GM23338 (cell line): Measurements from ENCODE around the gene PMPCB.
"Not testable (repeated sequence)": the region's sequence is repeated elsewhere in the genome, so short reads cannot be mapped to it uniquely, and the experiment has no call there.

Experiments
- CTCF ChIP-seq, 2 experiments: fragments of 200-600 bp in 1 of 2; sonication (generic) in 1 of 2; conservative IDR thresholded peaks; 2 replicates each; pipeline versions ENCODE4 v1.5.1 to v1.6.1; 2016 to 2017; ENCODE audit warnings: antibody characterized with exemption in 2 of 2, low read depth in 2 of 2, mild to moderate bottlenecking in 2 of 2, moderate library complexity in 1 of 2
- EZH2 ChIP-seq: fragments of 200-600 bp; sonication (generic); IDR thresholded peaks from one replicate; pipeline ENCODE4 v1.8.0; 2017; ENCODE audit warnings: antibody characterized with exemption, mild to moderate bottlenecking, low read depth; ENCODE audit not compliant: unreplicated experiment
- EZH2phosphoT487 ChIP-seq: fragments of 200-600 bp; sonication (generic); IDR thresholded peaks from one replicate; pipeline ENCODE4 v1.8.1; 2018; ENCODE audit warnings: antibody characterized with exemption; ENCODE audit not compliant: unreplicated experiment
- POLR2AphosphoS5 ChIP-seq: IDR thresholded peaks from 2 replicates; pipeline ENCODE4 v1.6.1; 2016; ENCODE audit warnings: antibody characterized with exemption, low read depth

GRCh38 chr7:103274867-103275266 lies 22.4 kb upstream of the PMPCB start:
- not testable (repeated sequence) for TF ChIP-seq EZH2; EZH2phosphoT487; CTCF (conservative IDR thresholded peaks at IDR 0.05; ENCODE audit: low read depth in 2 of 2); POLR2AphosphoS5
